Neural progenitor cell (in vitro differentiated cells): ENCODE data around the gene GLP1R. TPM values are rescaled to one million over a fixed set of nuclear protein-coding genes. Genes with fewer than 3 reads are reported as not detected.

Experiments used
- DNase-seq: peaks from one replicate; pipeline ENCODE4 v3.0.0-alpha.2; 2016; ENCODE audit warnings: low spot score
- H2AFZ ChIP-seq: fragments of 200-600 bp; sonication (generic); replicated peaks from 2 replicates; pipeline ENCODE4 v1.6.1; 2016; ENCODE audit warnings: antibody characterized with exemption
- H3F3A ChIP-seq: fragments of 200-600 bp; sonication (generic); 2 replicates; pipeline ENCODE4 v1.6.1; 2016; ENCODE audit warnings: antibody characterized with exemption, low read depth
- H3K27ac ChIP-seq: fragments of 200-600 bp; sonication (generic); 2 replicates; pipeline ENCODE4 v1.5.1; 2016; ENCODE audit warnings: mild to moderate bottlenecking
- H3K27me3 ChIP-seq: fragments of 200-600 bp; sonication (generic); 2 replicates; pipeline ENCODE4 v1.6.1; 2016; ENCODE audit warnings: mild to moderate bottlenecking, moderate library complexity
- H3K36me3 ChIP-seq: fragments of 200-600 bp; sonication (generic); 2 replicates; pipeline ENCODE4 v1.5.1; 2016
- H3K4me1 ChIP-seq: fragments of 200-600 bp; sonication (generic); 2 replicates; pipeline ENCODE4 v1.6.1; 2016; ENCODE audit warnings: mixed run types
- H3K4me2 ChIP-seq: fragments of 200-600 bp; sonication (generic); 2 replicates; pipeline ENCODE4 v1.6.1; 2016
- H3K4me3 ChIP-seq: fragments of 200-600 bp; sonication (generic); 2 replicates; pipeline ENCODE4 v1.5.1; 2016
- H3K79me2 ChIP-seq: fragments of 200-600 bp; sonication (generic); 2 replicates; pipeline ENCODE4 v1.6.1; 2016; ENCODE audit warnings: low read depth
- H3K9ac ChIP-seq: fragments of 200-600 bp; sonication (generic); 2 replicates; pipeline ENCODE4 v1.6.1; 2016
- H3K9me3 ChIP-seq: fragments of 200-600 bp; sonication (generic); 2 replicates; pipeline ENCODE4 v1.5.1; 2016; ENCODE audit warnings: low read depth
- H4K20me1 ChIP-seq: fragments of 200-600 bp; sonication (generic); 2 replicates; pipeline ENCODE4 v1.6.1; 2016; ENCODE audit warnings: low read depth
- H3K27ac Mint-ChIP-seq: 3 replicates; pipeline ENCODE4 v1.8.0; 2021; ENCODE audit warnings: mixed read lengths
- H3K27me3 Mint-ChIP-seq: 2 replicates; pipeline ENCODE4 v1.8.0; 2022; ENCODE audit warnings: low read depth, mild to moderate bottlenecking, inconsistent platforms, moderate library complexity, mixed read lengths; ENCODE audit not compliant: insufficient read depth
- H3K36me3 Mint-ChIP-seq: 3 replicates; pipeline ENCODE4 v1.8.0; 2021; ENCODE audit warnings: mixed read lengths
- H3K4me1 Mint-ChIP-seq: 3 replicates; pipeline ENCODE4 v1.8.0; 2021; ENCODE audit warnings: mixed read lengths
- H3K4me3 Mint-ChIP-seq: 3 replicates; pipeline ENCODE4 v1.8.0; 2021; ENCODE audit warnings: mild to moderate bottlenecking, moderate library complexity, mixed read lengths
- H3K9me3 Mint-ChIP-seq: 3 replicates; pipeline ENCODE4 v1.8.0; 2020; ENCODE audit warnings: mixed read lengths
- EZH2 ChIP-seq: fragments of 200-600 bp; sonication (generic); IDR thresholded peaks from 2 replicates; pipeline ENCODE4 v1.6.1; 2017; ENCODE audit warnings: antibody characterized with exemption, mild to moderate bottlenecking, moderate library complexity
- EZH2phosphoT487 ChIP-seq: fragments of 200-600 bp; sonication (generic); IDR thresholded peaks from 2 replicates; pipeline ENCODE4 v1.6.1; 2017; ENCODE audit warnings: antibody characterized with exemption
- total RNA-seq: library from RNA; depleted of rRNA; stranded (reverse); fragments of >200 nt; gene quantifications from 2 replicates; pipeline ENCODE4 v1.2.3, GENCODE V29; 2015; ENCODE audit warnings: low replicate concordance
- TF ChIP-seq, protein P1 (sequence below): fragments of 200-600 bp; sonication (generic); IDR thresholded peaks from 2 replicates; pipeline ENCODE4 v1.5.1; 2017; ENCODE audit warnings: antibody characterized with exemption, mild to moderate bottlenecking

GLP1R gene
- total RNA-seq, 1 donor from 2014 or later: 0.82 TPM

DNA sequence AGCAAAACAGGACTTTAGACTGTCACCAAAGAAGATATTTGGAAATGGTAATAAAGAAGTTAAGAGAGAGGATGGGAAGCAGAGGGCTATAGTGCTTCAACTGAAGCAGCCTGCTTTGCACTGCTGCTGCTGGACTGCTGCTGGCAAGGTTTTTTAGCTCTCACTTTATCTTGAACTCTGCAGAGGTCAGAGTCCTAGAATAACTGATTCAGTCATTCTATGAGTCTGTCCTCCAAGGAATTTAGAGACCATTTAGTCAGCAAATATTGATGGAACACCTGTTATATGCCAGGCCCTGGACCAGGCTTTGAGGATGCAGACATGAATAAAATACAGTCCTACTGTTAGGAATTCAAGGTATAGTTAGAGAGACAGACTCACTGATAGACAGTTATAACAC, 75.5 kb downstream of the GLP1R start:
- Mint-ChIP-seq H3K27ac (no peak overlapping the region), H3K4me1 (no peaks in the 10 kb centered on the region), H3K27me3 (no peaks in the 10 kb centered on the region), H3K4me3 (no peak overlapping the region), H3K36me3 (no peaks in the 10 kb centered on the region), H3K9me3 (no peaks in the 10 kb centered on the region)
- DNase-seq: no peak
- no peaks in the 10 kb centered on the region for H3K36me3 ChIP-seq
- TF ChIP-seq, protein P1, sequence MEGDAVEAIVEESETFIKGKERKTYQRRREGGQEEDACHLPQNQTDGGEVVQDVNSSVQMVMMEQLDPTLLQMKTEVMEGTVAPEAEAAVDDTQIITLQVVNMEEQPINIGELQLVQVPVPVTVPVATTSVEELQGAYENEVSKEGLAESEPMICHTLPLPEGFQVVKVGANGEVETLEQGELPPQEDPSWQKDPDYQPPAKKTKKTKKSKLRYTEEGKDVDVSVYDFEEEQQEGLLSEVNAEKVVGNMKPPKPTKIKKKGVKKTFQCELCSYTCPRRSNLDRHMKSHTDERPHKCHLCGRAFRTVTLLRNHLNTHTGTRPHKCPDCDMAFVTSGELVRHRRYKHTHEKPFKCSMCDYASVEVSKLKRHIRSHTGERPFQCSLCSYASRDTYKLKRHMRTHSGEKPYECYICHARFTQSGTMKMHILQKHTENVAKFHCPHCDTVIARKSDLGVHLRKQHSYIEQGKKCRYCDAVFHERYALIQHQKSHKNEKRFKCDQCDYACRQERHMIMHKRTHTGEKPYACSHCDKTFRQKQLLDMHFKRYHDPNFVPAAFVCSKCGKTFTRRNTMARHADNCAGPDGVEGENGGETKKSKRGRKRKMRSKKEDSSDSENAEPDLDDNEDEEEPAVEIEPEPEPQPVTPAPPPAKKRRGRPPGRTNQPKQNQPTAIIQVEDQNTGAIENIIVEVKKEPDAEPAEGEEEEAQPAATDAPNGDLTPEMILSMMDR: no peak
- TF ChIP-seq EZH2phosphoT487: no peak
- TF ChIP-seq EZH2: no peak
- no peak overlapping the region for H3K4me2 ChIP-seq
- H3K79me2 ChIP-seq: no peaks in the 10 kb centered on the region
- H2AFZ ChIP-seq: no peak overlapping the region
- peaks cover 2% of the 10 kb centered on the region for H3K27me3 ChIP-seq
- no peak overlapping the region for H3K9ac ChIP-seq
- H3F3A ChIP-seq: no peaks in the 10 kb centered on the region
- no peak overlapping the region for H3K27ac ChIP-seq
- H3K4me3 ChIP-seq: no peak overlapping the region
- H4K20me1 ChIP-seq: no peaks in the 10 kb centered on the region
- H3K9me3 ChIP-seq: no peaks in the 10 kb centered on the region
- no peaks in the 10 kb centered on the region for H3K4me1 ChIP-seq

GRCh38 chr6:39128106-39128505, 79.5 kb downstream of the GLP1R start:
- Histone ChIP-seq H3K27ac (no peak overlapping the region), H3K9ac (no peak overlapping the region), H3K4me3 (no peak overlapping the region), H3K4me2 (no peak overlapping the region), H3K79me2 (no peaks in the 10 kb centered on the region), H3F3A (no peaks in the 10 kb centered on the region), H4K20me1 (no peaks in the 10 kb centered on the region), H3K36me3 (no peaks in the 10 kb centered on the region), H3K27me3 (peaks cover 2% of the 10 kb centered on the region), H3K9me3 (no peaks in the 10 kb centered on the region), H3K4me1 (peaks cover 10% of the 10 kb centered on the region), H2AFZ (no peak overlapping the region)
- DNase-seq: no peak
- no peaks in the 10 kb centered on the region for H3K9me3 Mint-ChIP-seq
- no peaks in the 10 kb centered on the region for H3K4me1 Mint-ChIP-seq
- no peaks in the 10 kb centered on the region for H3K27me3 Mint-ChIP-seq
- TF ChIP-seq EZH2phosphoT487 (no peak), EZH2 (no peak)
- TF ChIP-seq, protein P1: no peak
- H3K36me3 Mint-ChIP-seq: no peaks in the 10 kb centered on the region
- no peak overlapping the region for H3K4me3 Mint-ChIP-seq
- no peak overlapping the region for H3K27ac Mint-ChIP-seq

DNA sequence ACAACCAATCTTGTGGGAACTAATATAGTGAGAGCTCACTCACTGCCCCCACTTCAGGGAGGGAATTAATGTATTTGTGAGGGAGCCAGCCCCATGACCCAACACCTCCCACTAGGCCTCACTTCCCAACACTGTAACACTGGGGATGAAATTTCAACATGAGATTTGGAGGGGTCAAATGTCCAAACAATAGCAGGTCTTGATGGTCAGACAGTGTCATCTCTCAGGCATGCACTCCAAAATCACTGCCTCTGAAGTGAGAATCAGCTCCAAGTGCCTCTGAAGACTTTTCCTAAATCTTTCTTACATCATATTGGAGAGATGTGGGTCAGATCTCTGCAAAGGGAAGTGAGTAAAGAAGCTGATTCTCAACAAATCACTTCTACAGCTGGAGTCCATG, 80.3 kb downstream of the GLP1R start:
- TF ChIP-seq, protein P1: no peak
- no peak for TF ChIP-seq EZH2phosphoT487
- no peak for TF ChIP-seq EZH2
- no peak overlapping the region for H3K27ac Mint-ChIP-seq
- H3K4me1 Mint-ChIP-seq: no peaks in the 10 kb centered on the region
- no peak for DNase-seq
- no peaks in the 10 kb centered on the region for H3K9me3 Mint-ChIP-seq
- no peaks in the 10 kb centered on the region for H3K36me3 Mint-ChIP-seq
- Histone ChIP-seq H3K27me3 (peaks cover 2% of the 10 kb centered on the region), H3K27ac (no peak overlapping the region), H3K9me3 (no peaks in the 10 kb centered on the region), H3F3A (no peaks in the 10 kb centered on the region), H3K9ac (no peak overlapping the region), H3K4me1 (peaks cover 10% of the 10 kb centered on the region), H3K4me3 (no peak overlapping the region), H4K20me1 (no peaks in the 10 kb centered on the region), H2AFZ (no peak overlapping the region), H3K36me3 (no peaks in the 10 kb centered on the region), H3K4me2 (no peak overlapping the region), H3K79me2 (no peaks in the 10 kb centered on the region)
- no peak overlapping the region for H3K4me3 Mint-ChIP-seq
- H3K27me3 Mint-ChIP-seq: no peaks in the 10 kb centered on the region
